HS-27A (cell line): Measurements from ENCODE around the gene MED16.

Experiments used
- DNase-seq: peaks from one replicate; pipeline ENCODE4 v3.0.0-alpha.2; 2012; ENCODE audit warnings: low read depth, missing footprints

MED16 gene

DNA sequence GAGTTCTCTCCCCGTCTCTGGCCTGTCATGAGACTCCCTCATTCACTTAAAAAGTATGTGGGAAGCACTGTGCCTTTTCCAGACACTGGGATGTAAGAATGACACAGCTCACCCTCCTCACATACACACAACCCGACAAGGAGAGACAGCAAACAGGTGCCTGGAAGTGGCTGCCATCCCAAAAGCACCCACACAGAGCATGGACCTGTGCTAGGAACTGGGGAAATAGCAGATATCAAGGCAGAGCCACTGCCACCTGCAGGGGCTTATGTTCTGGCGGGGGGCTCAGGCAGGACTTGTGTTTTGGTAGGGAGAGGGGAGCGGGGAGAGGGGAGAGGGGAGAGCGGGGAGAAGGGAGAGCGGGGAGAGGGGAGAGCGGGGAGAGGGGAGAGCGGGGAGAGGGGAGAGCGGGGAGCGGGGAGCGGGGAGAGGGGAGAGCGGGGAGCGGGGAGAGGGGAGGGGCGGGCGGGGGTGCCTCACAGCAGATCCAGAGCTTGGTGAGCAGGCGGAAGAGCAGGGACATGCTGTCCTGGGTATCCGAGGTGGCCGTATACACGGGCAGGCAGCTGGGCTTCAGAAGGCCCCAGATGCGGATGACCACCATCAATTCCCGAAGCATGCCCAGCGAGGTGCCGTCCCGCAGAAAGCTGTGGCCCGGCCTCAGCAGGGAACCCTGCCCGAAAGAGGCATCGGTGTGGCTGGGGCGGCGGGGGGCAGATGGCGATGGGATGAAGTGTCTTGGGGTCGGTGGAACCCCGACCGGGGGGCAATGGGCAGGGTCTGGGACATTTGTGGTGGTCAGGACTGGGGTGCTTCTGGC lies 21.3 kb downstream of the MED16 start:
- no peak for DNase-seq

DNA sequence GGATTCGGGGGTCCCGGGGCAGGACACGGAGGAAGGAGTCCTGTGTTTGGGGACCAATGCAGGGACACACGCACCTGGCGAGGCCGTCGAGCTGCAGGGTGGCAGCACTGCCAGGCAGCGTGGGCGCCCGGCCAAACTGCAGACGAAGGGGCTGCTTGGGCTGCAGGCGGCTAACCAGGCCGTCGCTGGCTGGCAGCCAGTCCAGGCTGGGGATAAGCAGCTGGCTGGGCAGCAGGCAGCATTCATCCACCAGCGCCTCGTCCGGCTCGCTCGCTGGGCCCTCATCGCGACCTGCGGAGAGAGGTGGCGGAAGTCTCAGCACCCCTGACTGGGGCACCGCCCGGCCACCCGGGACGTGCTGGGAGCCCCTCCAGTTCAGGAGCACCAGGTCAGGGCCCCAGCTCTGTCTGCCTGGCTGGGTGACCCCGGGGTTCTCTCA lies 22.0 kb downstream of the MED16 start:
- no peak for DNase-seq

GRCh38 chr19:870314-870713 lies 22.7 kb downstream of the MED16 start:
- DNase-seq: no peak

DNA sequence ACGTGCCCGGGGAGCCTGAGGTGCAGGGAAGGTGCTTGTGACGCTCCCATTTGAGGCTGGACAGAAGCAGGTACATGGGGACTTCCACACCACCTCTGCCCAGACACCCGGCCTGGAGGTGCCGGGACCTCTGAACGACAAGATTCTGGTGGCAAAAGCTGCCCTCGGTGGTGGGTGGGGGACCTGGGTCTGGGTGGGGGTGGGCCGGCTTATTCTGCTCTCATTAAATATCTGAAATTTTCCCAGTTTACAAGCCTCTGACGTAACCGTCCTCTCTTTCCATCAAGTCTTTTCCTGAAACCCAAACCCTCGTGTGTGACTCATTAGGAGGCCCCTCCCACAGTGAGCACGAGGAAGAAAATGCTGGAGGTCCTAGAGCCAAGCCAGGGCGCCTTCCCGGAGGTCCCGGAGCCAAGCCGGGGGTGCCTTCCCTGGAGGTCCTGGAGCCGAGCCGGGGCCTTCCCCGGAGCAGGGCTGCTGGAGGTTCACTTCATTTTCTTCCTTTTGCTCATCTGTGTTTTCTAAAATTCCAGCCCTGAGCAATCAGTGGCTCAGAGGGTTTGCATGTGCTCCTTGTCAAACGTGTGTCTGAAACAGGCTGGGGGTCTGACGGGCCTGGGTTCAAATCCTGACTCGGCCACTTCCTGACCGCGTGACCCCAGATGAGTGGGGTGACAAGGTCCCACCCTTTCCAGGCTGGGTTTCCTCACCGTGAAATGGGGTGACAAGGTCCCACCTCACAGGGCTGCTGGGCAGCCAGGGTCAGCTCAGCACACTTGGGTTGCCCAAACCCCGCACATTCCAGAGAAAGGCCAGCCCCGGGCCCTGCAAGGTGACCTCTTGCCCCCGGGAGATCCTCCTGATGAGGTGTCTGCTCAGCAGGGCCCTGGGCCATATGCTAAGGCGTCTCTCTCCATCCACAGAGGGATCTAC lies 23.5 kb downstream of the MED16 start:
- peak; percentile 58 for DNase-seq

DNA sequence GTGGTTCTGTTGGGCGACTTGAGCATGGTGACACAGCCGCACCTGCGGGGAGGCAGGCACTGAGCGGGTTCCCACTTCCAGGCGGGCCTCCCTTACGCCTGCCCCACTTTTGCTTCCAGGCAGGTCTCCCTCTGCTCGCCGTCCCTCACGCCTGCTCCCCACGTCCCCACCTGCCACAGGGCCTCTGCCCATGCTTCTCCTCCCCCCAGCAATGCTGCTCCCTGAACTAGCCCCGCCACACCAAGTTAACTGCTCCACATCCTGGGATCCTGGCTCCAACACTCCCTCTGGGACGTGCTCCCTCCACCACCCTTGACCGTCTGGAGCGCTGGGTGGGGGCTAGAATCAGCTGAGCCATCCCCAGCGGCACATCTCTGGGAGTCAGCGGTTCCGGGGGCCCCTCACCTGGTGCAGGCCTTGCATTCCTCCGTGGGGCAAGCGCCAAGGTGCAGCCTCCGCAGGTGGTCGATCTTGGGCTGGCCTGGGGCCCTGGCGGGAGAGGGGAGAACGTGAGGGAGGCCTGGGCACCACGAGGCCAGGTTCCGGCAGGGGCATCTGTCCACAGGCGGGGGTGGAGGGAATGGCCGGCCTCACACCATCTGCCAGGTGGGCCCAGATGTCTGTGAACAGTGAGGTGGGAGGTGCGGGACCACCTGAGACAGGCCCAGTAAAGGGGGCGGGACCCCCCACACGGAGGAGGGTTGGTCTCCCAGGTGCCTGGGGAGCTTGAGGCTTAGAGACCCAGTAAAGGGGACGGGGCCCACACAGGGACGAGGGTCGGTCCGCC lies 24.3 kb downstream of the MED16 start:
- no peak for DNase-seq

GRCh38 chr19:867855-868457 lies 25.0 kb downstream of the MED16 start:
- DNase-seq: no peak

- no peak for DNase-seq
Measured at GRCh38 chr19:867301-867793, 25.6 kb downstream of the MED16 start.

DNA sequence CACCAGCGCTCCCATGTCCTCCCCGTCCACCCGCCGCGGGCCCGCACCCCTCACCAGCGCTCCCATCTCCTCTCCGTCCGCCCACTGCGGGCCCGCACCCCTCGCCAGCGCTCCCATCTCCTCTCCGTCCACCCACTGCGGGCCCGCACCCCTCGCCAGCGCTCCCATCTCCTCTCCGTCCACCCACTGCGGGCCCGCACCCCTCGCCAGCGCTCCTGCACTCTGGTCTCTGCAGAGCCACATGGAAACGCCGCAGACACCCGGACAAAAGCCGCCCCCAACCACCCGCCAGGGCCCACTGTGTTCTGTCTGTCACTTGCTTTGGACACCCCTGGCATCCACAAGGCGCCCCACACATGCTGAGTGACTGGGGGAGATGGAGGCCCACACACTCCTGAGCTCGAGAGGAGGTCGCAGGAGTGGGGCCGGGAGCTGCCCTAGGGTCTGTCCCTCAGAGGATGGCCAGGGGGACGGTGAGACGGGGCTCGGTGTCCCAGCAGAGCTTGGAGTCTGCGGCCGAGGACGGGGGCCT lies 26.2 kb downstream of the MED16 start:
- DNase-seq: no peak

GRCh38 chr19:863315-863620 lies 29.7 kb downstream of the MED16 start:
- no peak for DNase-seq

DNA sequence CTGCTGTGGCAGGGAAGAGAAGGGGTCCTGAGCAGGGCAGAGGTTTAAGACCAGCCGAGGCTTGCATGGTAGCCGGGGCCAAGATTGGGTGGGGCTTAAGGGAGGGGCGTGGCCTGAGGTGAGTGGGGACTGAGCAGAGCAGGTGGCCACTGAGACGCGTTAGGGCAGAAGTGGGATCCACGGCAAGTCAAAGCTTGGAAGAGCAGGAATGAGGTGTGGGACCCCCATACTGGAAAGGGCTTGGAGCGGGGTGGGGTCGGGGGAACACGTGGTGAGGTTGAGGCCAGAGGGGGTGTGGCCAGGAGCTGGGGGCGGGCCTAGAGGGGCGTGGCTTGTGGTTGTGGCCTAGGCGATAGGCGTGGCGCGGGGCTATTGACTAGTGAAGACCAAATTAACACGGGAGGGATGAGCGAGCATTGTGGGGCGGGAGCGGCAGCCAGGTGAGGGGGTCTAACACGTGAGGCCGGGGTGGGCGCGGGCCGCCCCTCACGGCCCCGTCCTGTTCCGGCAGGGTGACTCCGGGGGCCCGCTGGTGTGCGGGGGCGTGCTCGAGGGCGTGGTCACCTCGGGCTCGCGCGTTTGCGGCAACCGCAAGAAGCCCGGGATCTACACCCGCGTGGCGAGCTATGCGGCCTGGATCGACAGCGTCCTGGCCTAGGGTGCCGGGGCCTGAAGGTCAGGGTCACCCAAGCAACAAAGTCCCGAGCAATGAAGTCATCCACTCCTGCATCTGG lies 30.2 kb downstream of the MED16 start:
- DNase-seq: no peak

- no peak for DNase-seq
Measured at GRCh38 chr19:861756-862580, 31.0 kb downstream of the MED16 start.

- DNase-seq: no peak
Measured at GRCh38 chr19:861141-861755, 31.7 kb downstream of the MED16 start.

DNA sequence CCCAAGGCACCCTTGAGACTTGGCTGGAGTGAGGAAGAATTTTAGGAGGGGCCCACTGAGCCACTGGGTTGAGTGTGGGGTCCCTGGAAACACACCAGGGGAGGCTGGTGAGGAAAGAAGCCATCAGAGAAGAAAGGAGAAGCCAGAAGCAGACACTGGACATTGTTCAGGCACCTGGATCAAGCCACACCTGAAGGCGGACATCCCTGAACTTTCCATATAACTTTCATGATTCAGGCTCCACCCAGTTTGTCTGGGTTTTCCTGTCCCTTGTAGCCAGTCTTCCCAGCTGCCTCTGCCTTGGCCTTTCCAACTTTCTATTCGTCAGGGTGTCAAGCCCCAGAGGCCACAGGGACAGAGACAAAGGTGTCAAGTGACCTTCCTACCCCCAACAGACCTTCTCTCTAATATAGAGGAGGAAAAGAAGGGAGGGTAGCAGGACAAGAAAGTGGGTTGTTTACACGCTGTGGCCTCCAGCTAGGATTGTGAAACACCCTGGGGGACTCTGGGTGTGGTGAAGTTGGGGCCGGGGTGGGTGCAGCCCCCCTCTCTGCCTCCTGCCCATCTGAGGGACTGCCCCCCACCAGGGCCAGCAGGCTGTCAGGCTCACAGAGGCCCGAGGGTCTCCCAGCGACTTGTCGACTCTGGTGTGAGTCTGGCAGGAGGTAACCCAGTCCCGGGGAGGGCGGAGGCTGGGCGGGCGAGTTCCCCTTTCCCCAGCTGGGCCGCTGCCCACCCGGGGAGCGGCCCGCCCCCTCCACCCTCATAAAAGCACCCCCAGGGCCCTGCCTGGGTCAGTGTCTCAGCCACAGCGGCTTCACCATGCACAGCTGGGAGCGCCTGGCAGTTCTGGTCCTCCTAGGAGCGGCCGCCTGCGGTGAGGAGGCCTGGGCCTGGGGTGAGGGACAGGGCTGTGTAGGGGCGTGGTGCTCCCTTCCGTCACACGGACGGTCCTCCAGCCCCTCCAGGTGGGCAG lies 33.8 kb downstream of the MED16 start, which contains the start of gene CFD:
TSS of gene CFD (plus strand) at position 797 of the 976 bp plus-strand sequence. CDS start at position 823, 26 bp downstream.
- DNase-seq: no peak

DNA sequence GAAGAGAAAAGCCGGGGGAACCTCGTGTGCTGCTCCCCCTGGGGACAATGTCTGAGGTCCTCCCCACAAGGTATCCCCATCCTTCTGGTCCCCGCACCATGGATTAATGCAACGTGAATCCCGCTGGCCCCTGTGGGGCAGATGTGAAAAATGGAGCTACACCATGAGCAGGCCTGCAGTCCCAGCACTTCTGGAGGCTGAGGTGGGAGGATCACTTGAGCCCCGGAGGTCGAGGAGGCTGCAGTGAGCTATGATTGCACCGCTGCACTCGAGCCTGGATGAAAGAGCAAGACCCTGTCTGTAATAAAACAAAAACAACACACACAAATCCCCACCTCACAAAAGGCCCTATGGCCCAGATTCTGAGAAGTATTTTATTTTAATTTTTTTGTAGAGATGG lies 34.7 kb downstream of the MED16 start:
- no peak for DNase-seq

GRCh38 chr19:855566-856120 lies 37.3 kb downstream of the MED16 start:
- no peak for DNase-seq

- DNase-seq: no peak
Measured at GRCh38 chr19:855142-855541, 37.8 kb downstream of the MED16 start.

GRCh38 chr19:854549-854948 lies 38.4 kb downstream of the MED16 start:
- no peak for DNase-seq
